HL-60/S4 treated with phorbol 12-myristate 13-acetate at 8.2 ng/mL for 4 days and 3 days (cell line): ENCODE measurements around the gene SDK1.

Experiments used
- in situ Hi-C: fragments of 300-500 bp; cut with MboI; formaldehyde crosslinking; loops from 2 replicates; pipeline ENCODE4 v1.15.0; 2022; ENCODE audit warnings: low sequenced_read_pairs

SDK1 gene

GRCh38 chr7:4269086-4269485, 968.0 kb downstream of the SDK1 start:
- in situ Hi-C loops: no loop called here

- in situ Hi-C loops: no loop called here
Observed at GRCh38 chr7:4269746-4270145, 968.7 kb downstream of the SDK1 start.

GRCh38 chr7:4270268-4270667, 969.2 kb downstream of the SDK1 start:
- in situ Hi-C loops: no loop called here

GRCh38 chr7:4270941-4271715, 970.1 kb downstream of the SDK1 start:
- in situ Hi-C loops: no loop called here

- in situ Hi-C loops: no loop called here
Observed at GRCh38 chr7:4271716-4272015, 970.6 kb downstream of the SDK1 start.

GRCh38 chr7:4272141-4272540, 971.1 kb downstream of the SDK1 start:
- in situ Hi-C loops: no loop called here

- in situ Hi-C loops: no loop called here
Observed at GRCh38 chr7:4273566-4274230, 972.6 kb downstream of the SDK1 start.

GRCh38 chr7:4274286-4274685, 973.2 kb downstream of the SDK1 start:
- in situ Hi-C loops: no loop called here

- in situ Hi-C loops: no loop called here
Observed at GRCh38 chr7:4277936-4278335, 976.9 kb downstream of the SDK1 start.

- in situ Hi-C loops: no loop called here
Observed at GRCh38 chr7:4279216-4279615, 978.2 kb downstream of the SDK1 start.

- in situ Hi-C loops: no loop called here
Observed at GRCh38 chr7:4281231-4281993, 980.4 kb downstream of the SDK1 start.

GRCh38 chr7:4282434-4283223, 981.6 kb downstream of the SDK1 start:
- in situ Hi-C loops: no loop called here

- in situ Hi-C loops: no loop called here
Observed at GRCh38 chr7:4286351-4286750, 985.3 kb downstream of the SDK1 start.

GRCh38 chr7:4288791-4289394, 987.8 kb downstream of the SDK1 start:
- in situ Hi-C loops: no loop called here

- in situ Hi-C loops: no loop called here
Observed at GRCh38 chr7:4297165-4297917, 996.3 kb downstream of the SDK1 start.

GRCh38 chr7:4297918-4298219, 996.8 kb downstream of the SDK1 start:
- in situ Hi-C loops: no loop called here

GRCh38 chr7:4299431-4299830, 998.4 kb downstream of the SDK1 start:
- in situ Hi-C loops: no loop called here

- in situ Hi-C loops: no loop called here
Observed at GRCh38 chr7:4302203-4302905, 1001.3 kb downstream of the SDK1 start.

- in situ Hi-C loops: no loop called here
Observed at GRCh38 chr7:4307316-4308204, 1006.5 kb downstream of the SDK1 start.
